Mesenteric fat pad (tissue), 1 donor: ENCODE results near the gene LARP4. TPM values are rescaled to one million over a fixed set of nuclear protein-coding genes. Genes with fewer than 3 reads are reported as not detected.
"Not testable (repeated sequence)": the region's sequence is repeated elsewhere in the genome, so short reads cannot be mapped to it uniquely, and the experiment has no call there.

Experiments used
- DNase-seq: peaks from one replicate; pipeline ENCODE4 v3.0.0-alpha.2; 2020; ENCODE audit warnings: low spot score
- total RNA-seq: library from RNA; stranded (reverse); fragmentation: NEBNext Ultra II Directional; extraction: Animal tissue kit (Norgen Biotek cat#: 25700); gene quantifications from one replicate; pipeline ENCODE4 v1.2.1, GENCODE V29; 2021
- donor health status: DM: yes; HTN: yes; CAD: no.

LARP4 gene
- total RNA-seq, 1 donor from 2014 or later, result 128 TPM

DNA sequence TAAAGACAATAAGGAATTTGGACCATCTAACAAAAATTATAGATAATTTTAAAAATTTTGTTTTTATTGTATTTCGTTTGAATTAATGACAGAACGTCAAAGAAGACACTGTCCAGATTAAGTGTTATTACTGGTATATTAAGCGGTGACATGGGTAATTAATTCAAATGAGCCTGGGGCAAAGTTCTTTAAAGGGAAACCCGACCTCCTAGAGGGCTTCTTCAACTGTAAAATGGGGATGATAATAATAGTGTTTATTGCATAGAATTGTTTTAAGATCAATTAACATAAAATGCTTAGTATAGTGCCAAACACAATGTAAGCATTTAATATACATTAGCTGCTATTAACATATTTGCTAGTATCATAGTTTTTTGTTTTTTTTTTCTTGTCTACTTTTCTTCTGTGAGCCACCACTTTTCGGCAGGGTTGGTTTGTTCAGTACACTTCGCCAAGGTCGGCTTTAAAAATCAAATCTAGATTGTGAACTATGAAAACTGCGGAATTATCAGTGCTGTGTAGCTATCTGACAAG, 514 bp upstream of the LARP4 start:
- DNase-seq, result no peak

DNA sequence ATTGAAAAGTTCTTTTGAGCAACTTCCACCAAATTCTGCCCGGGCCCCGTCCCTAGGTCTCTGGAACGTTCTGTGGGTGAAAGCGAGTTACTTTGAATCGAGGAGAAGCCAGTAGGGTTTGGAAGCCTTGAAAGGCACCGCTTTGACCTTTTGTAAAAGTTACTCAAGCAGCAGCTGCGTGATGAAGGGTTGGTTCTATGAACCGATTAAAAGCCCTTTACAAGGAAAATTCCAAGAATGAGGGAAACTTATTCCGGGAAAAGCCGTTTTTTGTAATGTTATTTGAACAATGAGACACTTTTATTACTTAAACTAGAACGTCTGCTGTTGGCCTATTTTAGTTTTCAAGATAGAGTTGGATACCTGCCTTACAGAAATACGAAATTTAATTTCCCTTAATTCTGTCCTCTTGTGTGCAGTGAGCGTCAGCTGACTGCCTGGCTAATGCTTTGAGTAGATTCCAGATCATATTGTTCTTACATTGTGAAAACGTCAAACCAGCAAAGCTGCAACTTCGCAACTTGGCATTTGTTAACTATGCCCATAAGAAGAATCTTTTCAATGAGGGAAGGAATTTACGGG, 906 bp downstream of the LARP4 start:
- DNase-seq, result no peak

DNA sequence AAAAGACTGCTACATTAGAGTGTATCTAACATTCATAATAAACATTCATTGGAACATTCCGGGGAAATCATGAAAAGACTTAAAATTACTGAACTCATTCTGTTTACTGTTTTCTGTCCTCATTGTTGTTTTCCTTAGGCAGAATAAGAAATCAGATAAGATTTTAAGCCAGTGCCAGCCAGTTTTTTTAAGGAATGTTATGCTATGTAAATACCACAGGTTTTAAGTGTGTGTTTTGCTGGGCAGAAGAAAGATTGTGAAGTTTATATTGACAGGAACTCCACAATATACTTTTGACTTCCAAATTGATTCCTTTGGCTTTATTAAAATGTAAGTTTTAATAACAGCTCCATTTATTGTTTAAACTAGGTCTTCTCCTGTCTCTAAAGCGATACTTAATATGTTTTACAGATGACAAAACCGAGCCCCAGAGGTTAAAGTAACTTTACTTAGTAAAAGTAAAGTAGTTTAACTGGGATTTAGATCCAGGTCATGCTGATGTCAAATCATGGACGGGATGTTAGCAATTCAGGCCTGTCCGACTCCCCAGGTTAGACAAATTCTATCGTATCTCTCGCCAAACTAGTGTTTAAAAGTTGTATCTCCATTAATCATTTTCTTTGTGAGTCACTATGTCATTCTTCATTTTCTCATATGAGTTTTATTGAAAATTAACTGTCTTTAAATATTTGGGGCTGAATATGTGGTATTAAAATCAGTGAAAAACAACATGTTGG, 1.7 kb downstream of the LARP4 start:
- no peak for DNase-seq

DNA sequence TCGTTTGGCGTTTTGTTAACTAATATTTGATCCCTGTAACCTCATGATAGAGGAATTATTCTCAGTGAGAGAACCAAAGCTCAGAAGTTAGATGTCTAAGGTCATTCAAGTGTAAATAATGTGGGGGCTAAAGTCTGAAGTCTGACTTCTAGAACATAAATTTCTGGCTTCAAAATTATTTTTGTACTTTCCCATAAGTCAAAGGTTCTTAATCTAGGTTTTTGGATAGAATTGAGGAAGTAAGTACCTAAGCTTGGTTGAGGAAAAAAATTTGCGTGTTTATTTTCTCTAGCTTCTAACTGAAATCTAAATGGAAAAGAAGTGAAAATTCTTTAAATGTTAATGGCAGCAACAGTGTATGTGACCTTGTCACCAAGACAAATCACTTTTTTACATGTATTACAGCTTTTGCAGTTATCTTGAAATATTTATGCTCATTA, 2.3 kb downstream of the LARP4 start:
- DNase-seq, result no peak

DNA sequence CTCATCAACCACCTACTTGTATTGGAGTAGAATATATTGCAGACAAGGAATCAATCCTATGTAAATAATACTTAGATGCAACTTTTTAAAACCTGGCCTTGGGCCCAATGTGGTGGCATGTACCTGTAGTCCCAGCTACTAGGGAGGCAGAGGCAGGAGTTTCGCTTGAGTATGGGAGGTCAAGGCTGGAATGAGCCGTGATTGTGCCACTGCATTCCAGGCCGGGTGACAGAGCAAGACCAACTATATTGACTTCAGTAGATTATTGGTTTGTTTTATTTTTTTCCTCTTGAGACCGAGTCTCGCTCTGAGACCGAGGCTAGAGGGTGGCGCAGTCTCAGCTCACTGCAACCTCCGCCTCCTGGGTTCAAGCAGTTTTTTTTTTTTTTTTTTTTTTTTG, 3.6 kb downstream of the LARP4 start:
- no peak for DNase-seq

DNA sequence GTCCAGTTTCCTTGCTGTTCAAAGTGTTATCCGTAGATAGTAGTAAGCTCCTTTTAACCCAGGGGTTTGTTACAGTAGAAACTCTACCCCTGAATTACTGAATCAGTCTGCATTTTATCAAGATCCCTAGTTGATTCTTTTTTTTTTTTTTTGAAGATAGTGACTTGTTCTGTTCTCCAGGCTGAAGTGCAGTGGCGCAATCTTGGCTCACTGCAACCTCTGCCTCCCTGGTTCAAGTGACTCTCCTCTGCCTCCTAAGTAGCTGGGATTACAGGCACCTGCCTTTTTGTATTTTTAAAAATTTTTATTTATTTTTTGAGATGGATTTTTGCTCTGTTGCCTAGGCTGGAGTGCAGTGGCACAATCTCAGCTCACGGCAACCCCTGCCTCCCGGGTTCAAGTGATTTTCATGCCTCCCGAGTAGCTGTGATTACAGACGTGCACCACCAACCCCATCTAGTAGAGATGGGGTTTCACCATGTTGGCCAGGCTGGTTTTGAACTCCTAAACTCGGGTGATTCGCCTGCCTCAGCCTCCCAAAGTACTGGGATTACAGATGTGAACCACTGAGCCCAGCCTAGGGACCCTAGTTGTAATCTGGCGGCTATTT, 10.5 kb downstream of the LARP4 start:
- no peak for DNase-seq

DNA sequence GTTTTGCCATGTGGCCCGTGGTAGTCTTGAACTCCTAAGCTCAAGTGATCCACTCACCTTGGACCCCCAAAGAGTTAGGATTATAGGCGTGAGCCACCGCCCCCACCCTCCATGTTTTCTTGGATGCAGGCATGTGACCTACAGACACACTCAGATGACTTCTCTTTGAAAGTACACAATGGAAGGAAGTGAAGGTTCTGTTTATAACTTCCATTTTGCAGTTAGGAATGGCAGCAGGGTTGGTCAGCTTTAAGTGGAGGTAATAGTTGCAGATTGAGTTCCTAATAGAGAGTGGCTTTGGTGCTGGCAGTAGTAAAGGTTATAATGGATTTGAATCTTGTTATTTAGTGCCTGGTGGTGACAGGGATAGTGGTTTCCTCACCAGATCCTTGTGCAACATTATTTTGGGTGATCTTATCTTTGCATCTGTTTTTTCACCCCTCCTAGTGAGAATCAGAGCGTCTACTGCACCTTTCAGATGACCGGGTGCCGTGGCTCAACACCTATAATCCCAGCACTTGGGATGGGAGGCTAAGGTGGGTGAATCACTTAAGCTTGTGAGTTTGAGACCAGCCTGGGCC, 15.3 kb downstream of the LARP4 start:
- DNase-seq, result no peak

DNA sequence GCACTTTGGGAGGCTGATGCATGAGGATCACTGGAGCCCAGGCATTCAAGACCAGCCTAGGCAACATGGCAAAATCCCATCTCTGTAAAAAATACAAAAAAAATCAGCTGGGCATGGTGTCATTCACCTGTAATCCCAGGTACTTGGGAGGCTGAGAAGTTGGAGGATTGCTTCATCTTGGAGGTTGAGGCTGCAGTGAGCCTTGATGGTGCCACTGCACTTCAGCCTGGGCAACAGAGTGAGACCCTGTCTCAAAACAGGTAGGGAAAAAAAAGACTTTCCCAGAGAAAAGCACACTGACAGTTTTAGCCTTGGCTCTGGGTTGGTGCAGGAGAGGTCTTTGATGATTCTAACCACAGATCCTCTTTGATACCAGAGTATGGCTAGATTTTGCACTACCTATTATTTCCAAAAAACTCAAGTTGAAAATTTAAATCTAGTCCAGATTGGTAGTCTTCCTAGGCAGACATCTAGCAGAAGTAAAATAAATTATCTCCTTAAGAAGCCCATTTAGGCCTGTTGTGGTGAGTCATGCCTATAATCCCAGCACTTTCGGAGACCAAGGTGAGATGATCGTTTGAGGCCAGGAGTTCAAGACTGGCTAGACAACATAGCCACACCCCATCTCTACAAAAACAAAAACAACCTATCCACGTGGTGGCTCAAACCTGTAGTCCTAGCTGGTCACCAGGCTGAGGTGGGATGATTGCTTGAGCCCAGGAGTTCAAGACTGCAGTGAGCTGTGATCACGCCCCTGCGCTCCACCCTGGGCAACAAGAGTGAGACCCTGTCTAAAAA, 18.6 kb downstream of the LARP4 start:
- DNase-seq, result no peak

DNA sequence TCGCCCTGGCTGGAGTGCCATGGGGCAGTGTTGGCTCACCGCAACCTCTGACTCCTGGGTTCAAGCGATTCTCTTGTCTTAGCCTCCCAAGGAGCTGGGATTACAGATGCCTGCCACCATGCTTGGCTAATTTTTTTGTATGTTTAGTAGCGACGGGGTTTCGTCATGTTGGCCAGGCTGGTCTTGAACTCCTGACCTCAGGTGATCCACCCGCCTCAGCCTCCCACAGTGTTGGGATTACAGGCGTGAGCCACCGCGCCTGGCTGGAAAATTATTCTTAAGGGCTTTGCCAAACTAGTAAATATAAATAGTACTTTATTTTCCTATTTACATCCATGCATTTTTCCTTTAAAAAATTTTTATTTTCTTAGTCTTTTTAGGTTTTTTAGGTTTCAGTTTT, 22.2 kb downstream of the LARP4 start:
- DNase-seq, result not testable (repeated sequence)

DNA sequence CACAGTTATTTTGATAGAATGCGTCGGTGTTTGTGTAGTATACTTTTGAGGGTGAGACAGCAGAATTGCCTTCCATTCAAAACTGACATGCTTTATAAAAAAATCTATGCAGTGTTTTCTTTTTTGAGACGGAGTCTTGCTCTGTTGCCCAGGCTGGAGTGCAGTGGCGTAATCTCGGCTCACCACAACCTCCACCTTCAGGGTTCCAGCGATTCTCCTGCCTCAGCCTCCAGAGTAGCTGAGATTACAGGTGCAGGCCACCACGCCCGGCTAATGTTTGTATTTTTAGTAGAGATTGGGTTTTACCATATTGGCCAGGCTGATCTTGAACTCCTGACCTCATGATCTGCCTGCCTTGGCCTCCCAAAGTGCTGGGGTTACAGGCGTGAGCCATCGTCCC, 22.7 kb downstream of the LARP4 start:
- not testable (repeated sequence) for DNase-seq

DNA sequence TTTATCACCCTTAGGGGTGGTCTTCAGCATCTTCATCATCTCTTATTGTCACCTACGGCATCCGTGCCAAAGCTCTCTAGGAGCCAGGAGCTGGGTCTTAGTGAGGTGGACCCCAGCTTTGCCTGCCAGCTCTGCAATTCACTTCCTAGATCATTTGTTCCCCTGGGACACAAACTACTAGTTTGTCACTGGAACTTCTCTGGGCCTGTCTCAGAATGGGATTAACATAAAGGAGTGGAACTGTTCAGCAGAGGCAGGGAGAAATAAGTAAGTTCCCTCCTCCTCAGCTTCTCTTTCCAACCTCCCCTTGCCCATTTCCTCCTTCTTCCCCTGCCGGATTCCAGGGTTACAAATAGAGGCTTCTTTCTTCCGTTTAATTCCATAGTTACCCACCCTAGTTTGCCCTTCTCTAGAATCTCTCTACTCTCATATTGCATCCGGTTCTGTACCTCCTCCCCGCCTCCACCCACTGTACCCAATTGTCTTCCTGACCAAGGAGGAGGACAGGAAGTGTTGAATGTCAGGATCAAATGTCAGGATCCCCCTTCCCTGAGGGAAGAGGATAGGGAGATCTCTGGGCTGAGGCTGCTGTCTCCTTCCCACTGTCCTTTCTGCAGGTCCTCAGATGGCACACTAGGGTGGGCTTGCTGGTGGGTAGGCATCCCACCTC, 25.0 kb downstream of the LARP4 start:
- DNase-seq, result no peak

DNA sequence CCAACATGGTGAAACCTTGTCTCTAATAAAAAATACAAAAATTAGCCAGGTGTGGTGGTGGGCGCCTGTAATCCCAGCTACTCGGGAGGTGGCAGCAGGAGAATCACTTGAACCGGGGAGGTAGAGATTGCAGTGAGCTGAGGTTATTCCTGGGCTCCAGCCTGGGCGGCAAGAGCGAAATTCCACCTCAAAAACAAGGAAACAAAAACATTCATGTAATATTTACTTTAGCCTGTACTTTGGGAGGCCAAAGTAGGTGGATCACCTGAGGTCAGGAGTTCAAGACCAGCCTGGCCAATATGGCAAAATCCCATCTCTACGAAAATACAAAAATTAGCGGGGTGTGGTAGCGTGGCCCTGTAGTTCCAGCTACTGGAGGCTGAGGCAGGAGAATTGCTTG, 31.0 kb downstream of the LARP4 start:
- not testable (repeated sequence) for DNase-seq

DNA sequence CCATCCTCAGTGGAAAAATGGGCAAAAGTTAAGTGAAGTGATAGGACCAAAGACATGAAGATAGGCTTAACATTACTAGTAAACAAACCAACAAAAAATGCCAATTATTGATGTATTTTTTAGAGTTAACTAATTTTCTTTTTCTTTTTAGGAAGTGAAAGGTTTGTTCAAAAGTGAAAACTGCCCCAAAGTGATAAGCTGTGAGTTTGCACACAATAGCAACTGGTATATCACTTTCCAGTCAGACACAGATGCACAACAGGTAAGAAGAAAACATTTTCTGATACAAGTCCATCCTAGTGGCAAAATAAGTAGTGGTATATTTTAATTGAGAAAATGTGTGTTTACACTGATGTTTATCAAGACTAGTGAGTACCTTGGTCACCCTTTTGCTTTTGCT, 39.6 kb downstream of the LARP4 start:
- DNase-seq, result no peak

DNA sequence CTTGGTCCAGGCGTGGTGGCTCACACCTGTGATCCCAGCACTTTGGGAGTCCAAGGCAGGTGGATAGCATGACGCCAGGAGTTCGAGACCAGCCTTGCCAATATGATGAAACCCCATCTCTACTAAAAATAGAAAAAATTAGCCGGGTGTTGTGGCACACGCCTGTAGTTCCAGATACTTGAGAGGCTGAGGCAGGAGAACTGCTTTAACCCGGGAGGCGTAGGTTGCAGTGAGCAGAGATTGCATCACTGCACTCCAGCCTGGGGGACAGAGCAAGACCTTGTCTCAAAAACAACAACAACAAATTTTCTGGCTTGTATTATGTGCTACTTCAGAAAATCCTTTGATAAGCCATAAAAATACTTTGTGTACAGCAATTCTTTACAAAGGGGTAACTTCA, 41.1 kb downstream of the LARP4 start:
- no peak for DNase-seq

DNA sequence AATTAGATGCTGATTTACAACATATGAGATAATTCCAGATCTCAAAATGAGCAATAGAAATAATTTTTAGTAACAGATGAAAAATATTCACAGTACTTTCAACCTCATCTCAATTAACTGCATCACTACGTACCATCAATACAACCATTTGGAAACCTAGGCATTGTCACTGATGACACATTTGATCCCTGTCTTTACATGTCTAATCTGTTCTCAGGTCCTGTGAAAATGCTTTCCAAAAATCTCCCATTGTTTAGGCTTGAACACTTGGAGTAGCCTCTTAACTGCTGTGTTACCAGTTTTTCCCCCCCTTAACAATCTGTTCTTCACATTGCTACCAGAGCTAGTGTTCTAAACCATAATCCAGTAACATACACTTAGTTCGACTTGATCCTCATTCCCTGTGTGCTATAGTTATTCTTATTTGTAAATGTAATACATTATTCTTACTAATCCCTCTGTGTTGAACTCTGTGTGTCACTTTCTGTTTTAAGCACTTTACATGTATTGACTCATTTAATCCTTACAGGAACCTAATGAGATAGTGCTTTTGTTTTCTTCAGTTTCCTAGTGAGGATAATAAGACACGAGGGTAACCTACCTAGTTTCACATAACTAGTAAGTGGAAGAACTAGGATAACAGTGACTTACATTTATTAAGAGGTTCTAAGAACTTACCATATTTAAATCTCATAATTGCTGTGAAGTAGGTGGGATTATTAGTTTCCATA, 41.7 kb downstream of the LARP4 start:
- DNase-seq, result no peak

DNA sequence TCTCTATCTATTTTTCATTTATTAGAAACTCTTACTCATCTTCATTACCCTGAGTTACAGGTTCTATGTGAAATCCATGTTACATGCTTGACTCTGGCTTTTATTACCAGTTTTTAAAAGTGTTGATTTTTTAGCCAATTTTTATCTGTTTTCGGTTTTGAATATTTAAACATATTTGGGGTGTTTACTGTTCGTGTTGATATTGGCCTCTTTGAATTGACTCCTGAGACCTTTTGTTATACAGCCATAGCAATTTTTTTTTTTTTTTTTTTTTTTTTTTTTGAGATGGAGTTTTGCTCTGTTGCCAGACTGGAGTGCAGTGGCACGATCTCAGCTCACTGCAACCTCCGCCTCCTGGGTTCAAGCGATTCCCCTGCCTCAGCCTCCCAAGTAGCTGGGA, 49.0 kb downstream of the LARP4 start:
- DNase-seq, result not testable (repeated sequence)

DNA sequence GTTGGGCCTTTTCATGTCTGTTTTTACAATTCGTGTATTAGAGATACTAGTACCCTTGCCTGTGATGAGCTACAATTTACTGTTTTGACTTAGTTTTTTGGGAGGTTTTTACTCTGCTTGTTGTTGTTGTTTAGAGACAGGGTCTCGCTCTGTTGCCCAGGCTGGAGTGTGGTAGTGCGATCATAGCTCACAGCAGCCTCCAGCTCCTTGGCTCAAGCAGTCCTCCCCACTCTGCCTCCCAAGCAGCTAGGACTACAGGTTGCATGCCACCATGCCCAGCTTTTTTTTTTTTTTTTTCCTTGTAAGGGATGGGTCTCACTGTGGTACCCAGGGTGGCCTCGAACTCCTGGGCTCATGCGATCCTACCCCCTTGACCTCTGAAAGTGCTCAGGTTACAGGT, 52.1 kb downstream of the LARP4 start:
- no peak for DNase-seq

DNA sequence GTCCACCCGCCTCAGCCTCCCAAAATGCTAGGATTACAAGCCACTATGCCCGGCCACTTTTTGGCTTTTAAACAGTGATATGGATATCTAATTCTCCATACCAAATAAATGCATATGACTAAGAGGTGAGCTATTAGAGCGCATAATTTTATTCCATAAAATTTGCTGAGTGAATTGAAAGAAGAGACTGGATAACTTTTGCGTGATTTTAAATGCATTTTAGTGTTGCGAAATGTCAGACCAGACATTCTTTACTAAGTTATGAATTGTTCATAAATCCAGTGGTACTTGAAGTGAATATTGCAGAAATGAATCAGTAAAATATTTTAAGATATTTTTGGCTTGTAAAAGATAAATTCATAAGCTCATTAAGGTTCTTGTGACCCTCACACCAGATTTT, 53.2 kb downstream of the LARP4 start:
- DNase-seq, result no peak

DNA sequence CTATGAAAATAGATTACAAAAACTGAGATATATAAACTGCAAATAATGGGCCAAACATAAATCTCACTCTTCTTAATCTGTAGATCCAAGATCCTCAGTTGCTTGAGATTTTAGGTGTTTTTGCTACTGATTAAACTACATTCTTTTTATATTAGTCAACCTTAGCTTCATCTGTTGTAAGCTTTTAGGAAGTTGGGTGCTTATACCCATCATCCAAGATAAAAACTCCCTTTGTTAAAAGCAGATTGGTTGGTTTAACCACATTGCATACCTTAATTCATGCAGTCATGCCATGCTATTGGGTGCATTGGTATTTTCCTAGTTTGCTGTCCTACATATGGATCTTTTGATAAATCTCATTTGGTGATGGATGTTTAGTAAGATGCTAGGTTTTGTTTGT, 57.9 kb downstream of the LARP4 start:
- no peak for DNase-seq

DNA sequence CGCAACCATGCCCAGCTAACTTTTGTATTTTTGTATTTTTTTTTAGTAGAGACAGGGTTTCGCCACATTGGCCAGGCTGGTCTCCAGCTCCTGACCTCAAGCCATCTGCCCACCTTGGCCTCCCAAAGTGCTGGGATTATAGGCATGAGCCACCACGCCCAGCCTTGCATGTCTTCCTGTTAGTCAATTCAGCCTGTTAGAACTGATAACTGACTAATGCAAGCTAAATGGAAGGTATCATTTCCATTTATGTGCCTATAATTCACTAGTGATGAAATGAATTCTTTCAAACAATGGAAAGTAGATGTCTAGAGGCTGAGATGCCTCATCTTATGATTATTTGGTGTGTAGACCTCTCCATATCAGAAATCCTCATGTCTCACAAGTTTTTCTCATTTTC, 66.8 kb downstream of the LARP4 start:
- DNase-seq, result no peak
